Measurements from ENCODE around the gene NDUFAF5. TPM values are rescaled to one million over a fixed set of nuclear protein-coding genes. Genes with fewer than 3 reads are reported as not detected.
"Not testable (repeated sequence)": the region's sequence is repeated elsewhere in the genome, so short reads cannot be mapped to it uniquely, and the experiment has no call there.

The NDUFAF5 gene
- total and polyA plus RNA-seq, 2 of the 8 experiments (the other 6 are each of a cell fraction or from before 2014, with no cell fraction given): 11.8 to 32.3 TPM

DNA sequence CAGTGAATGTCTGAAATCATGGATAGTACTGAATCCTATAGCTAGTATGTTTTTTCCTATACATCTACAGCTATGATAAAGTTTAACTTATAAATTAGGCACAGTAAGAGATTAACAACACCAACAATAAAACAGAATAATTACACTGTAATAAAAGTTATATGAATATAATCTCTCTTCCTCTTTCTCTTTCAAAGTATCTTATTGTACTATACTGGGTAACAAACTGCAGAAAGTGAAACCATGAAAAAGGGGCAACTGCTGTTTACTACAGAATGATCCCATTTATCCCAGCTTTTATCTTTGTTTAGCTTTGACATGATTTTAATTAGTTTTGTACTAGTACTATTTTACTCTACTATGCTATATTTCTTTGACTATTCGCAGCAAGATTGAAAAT, 25.9 kb upstream of the NDUFAF5 start (continued):
- TF ChIP-seq CTBP2 (IDR thresholded peaks at IDR 0.05; ENCODE audit: borderline replicate concordance, insufficient read depth, insufficient read length, low read length): no peak

DNA sequence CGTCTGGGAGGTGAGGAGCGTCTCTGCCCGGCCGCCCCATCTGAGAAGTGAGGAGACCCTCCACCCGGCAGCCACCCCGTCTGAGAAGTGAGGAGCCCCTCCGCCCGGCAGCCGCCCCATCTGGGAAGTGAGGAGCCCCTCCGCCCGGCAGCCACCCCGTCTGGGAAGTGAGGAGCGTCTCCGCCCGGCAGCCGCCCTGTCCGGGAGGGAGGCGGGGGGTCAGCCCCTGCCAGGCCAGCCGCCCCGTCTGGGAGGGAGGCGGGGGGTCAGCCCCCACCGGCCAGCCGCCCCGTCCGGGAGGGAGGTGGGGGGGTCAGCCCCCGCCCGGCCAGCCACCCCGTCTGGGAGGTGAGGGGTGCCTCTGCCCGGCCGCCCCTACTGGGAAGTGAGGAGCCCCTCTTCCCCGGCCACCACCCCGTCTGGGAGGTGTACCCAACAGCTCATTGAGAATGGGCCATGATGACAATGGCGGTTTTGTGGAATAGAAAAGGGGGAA, 24.3 kb upstream of the NDUFAF5 start:
- H3K4me1 ChIP-seq (replicated peaks in 1 of 4; ENCODE audit: control insufficient read depth in 3 of 4, insufficient read depth in 4 of 4, low read length in 3 of 4); H4K91ac ChIP-seq (replicated peaks; ENCODE audit: insufficient read length, low read length); H3K27me3 ChIP-seq (replicated peaks in 1 of 4; ENCODE audit: control insufficient read depth in 3 of 4, extremely low read depth in 1 of 4, insufficient read depth in 3 of 4, low read length in 3 of 4); H3K79me1 ChIP-seq (ENCODE audit: low read depth, low read length); POLR2A ChIA-PET (ENCODE audit: partially characterized antibody); H3K18ac ChIP-seq (ENCODE audit: extremely low read depth, low read length); H3K9me3 ChIP-seq (ENCODE audit: insufficient read depth in 2 of 2, low read depth in 1 of 2, low read length in 1 of 2); H4K20me1 ChIP-seq (replicated peaks in 1 of 2; ENCODE audit: control insufficient read depth in 1 of 2, insufficient read depth in 2 of 2, low read length in 2 of 2); CTCF ChIA-PET (ENCODE audit: partially characterized antibody); H3K4me3 ChIP-seq (ENCODE audit: extremely low read depth in 1 of 4, insufficient read depth in 2 of 4, low read depth in 3 of 4, low read length in 4 of 4); H3K23ac ChIP-seq (ENCODE audit: insufficient read length); H2BK5ac ChIP-seq (ENCODE audit: low read depth, low read length); FAIRE-seq; H2AFZ ChIP-seq (ENCODE audit: low read length); H2BK120ac ChIP-seq (replicated peaks; ENCODE audit: low read depth, low read length); H3K4me2 ChIP-seq (ENCODE audit: insufficient read depth in 1 of 2, low read depth in 2 of 2, low read length in 2 of 2); H2BK12ac ChIP-seq (ENCODE audit: low read depth, low read length); H3K4ac ChIP-seq (replicated peaks; ENCODE audit: insufficient read length, low read depth, low read length); H2BK20ac ChIP-seq (ENCODE audit: low read length); H2AK5ac ChIP-seq (ENCODE audit: low read depth, low read length); H3K79me2 ChIP-seq (ENCODE audit: control insufficient read depth in 1 of 2, insufficient read depth in 2 of 2, low read length in 2 of 2); H3K14ac ChIP-seq (ENCODE audit: insufficient read length); H4K8ac ChIP-seq (ENCODE audit: extremely low read depth, insufficient read depth, low read length); H3K56ac ChIP-seq (replicated peaks; ENCODE audit: insufficient read length, low read depth, low read length); H3K9ac ChIP-seq (replicated peaks in 1 of 4; ENCODE audit: extremely low read depth in 1 of 4, low read depth in 3 of 4, low read length in 3 of 4); DNase-seq (ENCODE audit: low read depth in 1 of 2, low spot score in 2 of 2); H3K23me2 ChIP-seq (ENCODE audit: low read depth, low read length); H3K27ac ChIP-seq (ENCODE audit: low read depth, low read length); H2BK15ac ChIP-seq (ENCODE audit: low read length); H4K5ac ChIP-seq (ENCODE audit: insufficient read length, low read depth, low read length): not testable (repeated sequence)
- WGBS, 2 experiments (ENCODE audit: extremely low coverage in 1 of 2, insufficient coverage in 1 of 2, insufficient read length in 1 of 2, insufficient replicate concordance in 2 of 2, low coverage in 1 of 2, low lambda C conversion rate in 2 of 2, missing lambda C conversion rate in 1 of 2): 94% methylated on average over 13 of the region's 33 CpGs; no CpG with 5 or more reads in 1 of the 2 experiments
- peaks cover 5 to 81% (median 49%) of the 10 kb centered on the region in 4 experiments for H3K36me3 ChIP-seq (ENCODE audit: control insufficient read depth in 2 of 4, insufficient read depth in 4 of 4, low read length in 3 of 4)
